ENCODE measurements around the gene TUBA4A.

DNA sequence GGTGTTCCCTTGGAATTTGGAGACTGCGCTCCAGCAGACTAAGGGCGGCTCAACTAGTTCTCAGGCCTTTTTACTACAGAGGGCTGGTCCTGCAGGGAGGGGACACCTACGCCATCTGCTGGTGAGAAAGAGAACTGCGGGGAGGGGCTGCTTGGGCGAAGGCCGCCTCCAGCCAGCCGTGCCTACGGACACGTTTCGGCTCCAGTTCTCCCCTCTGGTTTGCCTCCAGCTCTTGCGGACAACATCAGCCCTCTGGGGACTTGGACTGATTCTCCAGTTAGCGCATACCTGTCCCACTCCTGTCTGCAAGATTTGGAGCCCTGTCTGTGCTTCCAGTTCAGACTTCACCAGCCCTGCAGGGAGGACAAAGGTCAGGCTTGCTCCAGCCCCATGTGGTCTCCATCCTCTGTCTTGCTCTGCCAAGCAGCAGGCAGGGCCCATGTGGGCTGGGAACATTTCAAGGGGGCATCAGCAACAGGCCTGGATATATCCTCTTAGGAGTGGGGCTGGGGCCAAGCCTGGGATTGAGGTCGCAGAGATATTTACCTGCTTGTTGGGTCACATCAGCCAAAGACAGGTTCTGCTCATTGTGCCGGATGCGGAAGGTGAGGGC, 45.1 kb upstream of the TUBA4A start:
- TF ChIP-seq CTCF (IDR thresholded peaks at IDR 0.05), result peak; percentile 94 to 100 (median 99)
- TF ChIP-seq EP300 (IDR thresholded peaks at IDR 0.05), result peak in 1 of 2 donors; percentile 42

All from tibial nerve (tissue), 4 donors.